HL-60 (cell line): Measurements from ENCODE around the gene CYTH1.

Experiments used
- DNase-seq, 2 experiments: peaks; one replicate each; pipeline ENCODE4 v3.0.0-alpha.2; 2010 to 2020; ENCODE audit warnings: low read depth in 1 of 2, low spot score in 1 of 2
- H3K27ac ChIP-seq: fragments of 250-450 bp; sonication (Bioruptor Pico); replicated peaks from 2 replicates; pipeline ENCODE4 v1.5.1; 2020; ENCODE audit warnings: mild to moderate bottlenecking, moderate library complexity
- H3K27me3 ChIP-seq: fragments of 250-450 bp; sonication (Bioruptor Pico); 2 replicates; pipeline ENCODE4 v1.5.1; 2021; ENCODE audit warnings: mild to moderate bottlenecking, moderate library complexity; ENCODE audit not compliant: insufficient read depth, poor library complexity, severe bottlenecking
- H3K4me3 ChIP-seq: replicated peaks from 2 replicates; pipeline ENCODE4 v1.5.1; 2011; ENCODE audit warnings: mild to moderate bottlenecking, control low read depth, low read length; ENCODE audit not compliant: insufficient read depth
- GABPA ChIP-seq: IDR thresholded peaks from 2 replicates; pipeline ENCODE4 v1.6.1; 2012; ENCODE audit warnings: low read depth
- POLR2AphosphoS5 ChIP-seq: IDR thresholded peaks from 2 replicates; pipeline ENCODE4 v1.6.1; 2012; ENCODE audit warnings: low read depth
- SPI1 ChIP-seq: IDR thresholded peaks from 2 replicates; pipeline ENCODE4 v1.6.1; 2012; ENCODE audit warnings: low read depth, mild to moderate bottlenecking, borderline replicate concordance
- TF ChIP-seq, protein P1 (sequence below): IDR thresholded peaks from 2 replicates; pipeline ENCODE4 v1.6.1; 2012; ENCODE audit warnings: low read depth; ENCODE audit not compliant: insufficient replicate concordance
- TF ChIP-seq, protein P2 (sequence below): IDR thresholded peaks from one replicate; pipeline ENCODE4 v1.5.1; 2011; ENCODE audit warnings: low read length, control low read depth, inconsistent platforms; ENCODE audit not compliant: insufficient read depth

The CYTH1 gene

DNA sequence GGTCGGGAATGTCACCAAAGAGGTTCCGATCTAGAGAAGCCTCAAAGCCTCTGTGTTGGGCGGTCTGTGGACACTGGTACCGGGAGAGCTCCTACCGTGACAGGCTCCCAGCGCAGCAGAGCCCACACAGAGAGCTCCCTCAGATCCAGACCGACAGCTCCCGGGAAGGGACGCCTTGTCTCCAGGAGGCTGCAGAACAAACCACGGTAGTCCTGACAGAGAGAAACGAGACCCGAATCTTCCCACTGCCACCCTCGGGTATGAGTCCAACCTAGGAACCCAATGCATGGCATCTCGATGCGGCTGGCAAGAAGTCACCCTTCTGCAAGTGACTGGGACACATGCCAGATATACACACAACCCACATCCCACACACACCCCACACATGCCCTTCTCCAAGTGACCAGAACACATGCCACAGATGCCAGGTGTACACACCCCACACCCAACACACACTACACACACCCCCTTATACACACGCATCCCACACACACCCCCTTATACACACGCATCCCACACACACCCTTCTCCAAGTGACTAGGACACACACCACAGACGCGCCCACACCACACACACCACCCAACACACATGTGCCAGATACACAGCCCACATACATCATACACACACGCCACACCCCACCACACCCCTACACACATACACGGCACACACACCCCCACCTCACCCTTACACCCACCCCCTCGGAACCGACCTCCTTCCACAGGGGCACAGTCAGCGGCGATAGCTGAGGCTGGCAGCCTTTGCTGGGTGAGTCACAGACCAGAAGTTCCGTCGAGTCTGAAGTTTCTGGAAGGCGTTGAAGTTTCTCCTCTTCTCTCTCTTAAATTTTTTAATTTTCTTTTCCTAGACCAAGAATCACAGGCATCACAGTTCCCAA lies 15.9 kb upstream of the CYTH1 start:
- no peak for DNase-seq
- no peak overlapping the region for H3K27ac ChIP-seq
- H3K27me3 ChIP-seq = no peaks in the 10 kb centered on the region
- TF ChIP-seq POLR2AphosphoS5 = no peak
- H3K4me3 ChIP-seq = no peak overlapping the region

DNA sequence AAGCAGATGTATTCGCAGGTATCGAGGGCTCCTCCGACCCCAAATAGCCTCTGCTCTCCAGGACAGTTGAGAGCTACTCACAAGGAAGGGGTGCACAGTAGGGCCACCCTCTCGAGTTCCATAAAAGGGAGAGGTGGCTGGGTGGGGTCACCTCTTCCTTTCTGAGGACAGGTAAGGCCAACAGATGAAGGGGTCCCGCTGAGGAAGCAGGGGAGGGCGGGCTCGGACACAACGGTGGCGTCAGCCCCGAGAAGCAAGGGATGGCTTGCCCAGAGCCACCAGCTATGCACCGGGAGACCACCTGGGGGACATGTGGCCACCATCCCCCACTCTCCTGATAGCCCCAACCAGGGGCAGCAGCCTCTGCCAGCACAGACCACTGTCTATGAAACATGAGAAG lies 15.1 kb upstream of the CYTH1 start:
- no peak for DNase-seq
- TF ChIP-seq GABPA (no peak), POLR2AphosphoS5 (no peak), SPI1 (no peak)
- TF ChIP-seq, protein P1, sequence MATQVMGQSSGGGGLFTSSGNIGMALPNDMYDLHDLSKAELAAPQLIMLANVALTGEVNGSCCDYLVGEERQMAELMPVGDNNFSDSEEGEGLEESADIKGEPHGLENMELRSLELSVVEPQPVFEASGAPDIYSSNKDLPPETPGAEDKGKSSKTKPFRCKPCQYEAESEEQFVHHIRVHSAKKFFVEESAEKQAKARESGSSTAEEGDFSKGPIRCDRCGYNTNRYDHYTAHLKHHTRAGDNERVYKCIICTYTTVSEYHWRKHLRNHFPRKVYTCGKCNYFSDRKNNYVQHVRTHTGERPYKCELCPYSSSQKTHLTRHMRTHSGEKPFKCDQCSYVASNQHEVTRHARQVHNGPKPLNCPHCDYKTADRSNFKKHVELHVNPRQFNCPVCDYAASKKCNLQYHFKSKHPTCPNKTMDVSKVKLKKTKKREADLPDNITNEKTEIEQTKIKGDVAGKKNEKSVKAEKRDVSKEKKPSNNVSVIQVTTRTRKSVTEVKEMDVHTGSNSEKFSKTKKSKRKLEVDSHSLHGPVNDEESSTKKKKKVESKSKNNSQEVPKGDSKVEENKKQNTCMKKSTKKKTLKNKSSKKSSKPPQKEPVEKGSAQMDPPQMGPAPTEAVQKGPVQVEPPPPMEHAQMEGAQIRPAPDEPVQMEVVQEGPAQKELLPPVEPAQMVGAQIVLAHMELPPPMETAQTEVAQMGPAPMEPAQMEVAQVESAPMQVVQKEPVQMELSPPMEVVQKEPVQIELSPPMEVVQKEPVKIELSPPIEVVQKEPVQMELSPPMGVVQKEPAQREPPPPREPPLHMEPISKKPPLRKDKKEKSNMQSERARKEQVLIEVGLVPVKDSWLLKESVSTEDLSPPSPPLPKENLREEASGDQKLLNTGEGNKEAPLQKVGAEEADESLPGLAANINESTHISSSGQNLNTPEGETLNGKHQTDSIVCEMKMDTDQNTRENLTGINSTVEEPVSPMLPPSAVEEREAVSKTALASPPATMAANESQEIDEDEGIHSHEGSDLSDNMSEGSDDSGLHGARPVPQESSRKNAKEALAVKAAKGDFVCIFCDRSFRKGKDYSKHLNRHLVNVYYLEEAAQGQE = no peak
- TF ChIP-seq, protein P2, sequence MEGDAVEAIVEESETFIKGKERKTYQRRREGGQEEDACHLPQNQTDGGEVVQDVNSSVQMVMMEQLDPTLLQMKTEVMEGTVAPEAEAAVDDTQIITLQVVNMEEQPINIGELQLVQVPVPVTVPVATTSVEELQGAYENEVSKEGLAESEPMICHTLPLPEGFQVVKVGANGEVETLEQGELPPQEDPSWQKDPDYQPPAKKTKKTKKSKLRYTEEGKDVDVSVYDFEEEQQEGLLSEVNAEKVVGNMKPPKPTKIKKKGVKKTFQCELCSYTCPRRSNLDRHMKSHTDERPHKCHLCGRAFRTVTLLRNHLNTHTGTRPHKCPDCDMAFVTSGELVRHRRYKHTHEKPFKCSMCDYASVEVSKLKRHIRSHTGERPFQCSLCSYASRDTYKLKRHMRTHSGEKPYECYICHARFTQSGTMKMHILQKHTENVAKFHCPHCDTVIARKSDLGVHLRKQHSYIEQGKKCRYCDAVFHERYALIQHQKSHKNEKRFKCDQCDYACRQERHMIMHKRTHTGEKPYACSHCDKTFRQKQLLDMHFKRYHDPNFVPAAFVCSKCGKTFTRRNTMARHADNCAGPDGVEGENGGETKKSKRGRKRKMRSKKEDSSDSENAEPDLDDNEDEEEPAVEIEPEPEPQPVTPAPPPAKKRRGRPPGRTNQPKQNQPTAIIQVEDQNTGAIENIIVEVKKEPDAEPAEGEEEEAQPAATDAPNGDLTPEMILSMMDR = no peak

DNA sequence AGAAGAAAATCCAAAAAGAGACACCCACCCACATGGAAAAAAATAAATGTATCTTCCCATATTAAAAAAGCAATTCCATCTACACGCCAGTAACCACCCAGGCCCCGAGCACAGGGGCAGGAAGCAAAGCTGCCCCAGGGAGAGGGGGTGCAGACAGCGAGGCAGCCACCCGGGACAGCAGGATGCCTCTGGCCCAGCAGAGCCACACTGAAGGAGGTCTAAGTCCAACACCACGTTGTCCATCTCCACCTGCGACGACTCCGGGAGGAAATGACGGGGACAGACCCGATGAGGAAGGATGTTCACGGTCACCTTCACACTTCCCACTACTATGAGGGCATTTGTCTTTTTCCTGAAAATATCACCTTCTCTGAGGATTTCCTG lies 14.4 kb upstream of the CYTH1 start:
- no peak overlapping the region for H3K27ac ChIP-seq
- no peaks in the 10 kb centered on the region for H3K27me3 ChIP-seq
- TF ChIP-seq POLR2AphosphoS5 = no peak
- TF ChIP-seq, protein P1 = no peak
- no peak for TF ChIP-seq GABPA
- no peak for TF ChIP-seq SPI1
- TF ChIP-seq, protein P2 = no peak
- no peak for DNase-seq
- no peak overlapping the region for H3K4me3 ChIP-seq

More for the DNA sequence above, 15.1 kb upstream of the CYTH1 start:
- no peak overlapping the region for H3K4me3 ChIP-seq
- no peak overlapping the region for H3K27ac ChIP-seq
- H3K27me3 ChIP-seq = no peaks in the 10 kb centered on the region

DNA sequence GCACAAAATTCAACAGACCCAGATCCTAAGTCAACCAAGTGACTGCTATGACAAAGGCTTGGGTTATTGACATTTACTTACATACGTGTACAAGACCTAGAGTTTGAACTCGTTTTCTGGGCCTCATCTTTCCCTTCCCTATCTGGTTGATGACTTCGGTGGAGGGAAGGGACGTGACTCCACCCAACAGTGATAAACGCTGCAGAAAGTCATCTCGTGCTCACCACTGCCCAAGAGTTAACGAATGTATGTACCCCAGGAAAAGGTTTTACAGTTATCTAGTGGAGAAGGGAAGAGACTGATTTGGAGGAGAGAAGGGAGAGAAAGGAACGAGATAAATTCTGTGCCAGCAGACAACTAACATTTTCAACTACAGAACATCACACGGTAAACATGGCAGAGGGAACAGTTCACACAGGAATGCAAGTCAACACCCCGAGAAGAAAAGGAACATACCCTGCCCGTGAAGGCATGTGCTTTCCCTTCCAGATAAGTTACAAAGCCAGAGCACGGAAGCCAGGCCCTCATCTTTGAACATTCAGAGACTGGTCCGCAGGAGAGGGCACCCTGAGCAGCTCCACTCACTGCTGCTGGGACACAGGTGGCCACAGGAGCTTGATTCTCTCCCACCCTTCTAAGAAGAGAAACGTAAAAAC lies 13.9 kb upstream of the CYTH1 start:
- H3K27ac ChIP-seq = no peak overlapping the region
- H3K27me3 ChIP-seq = no peaks in the 10 kb centered on the region
- TF ChIP-seq POLR2AphosphoS5 = no peak
- no peak for TF ChIP-seq SPI1
- TF ChIP-seq, protein P2 = no peak
- TF ChIP-seq, protein P1 = no peak
- TF ChIP-seq GABPA = no peak
- no peak for DNase-seq
- no peak overlapping the region for H3K4me3 ChIP-seq
